IPS-15b (cell line): Measurements from ENCODE around the gene CYP2C9.

Experiments
- H3K27me3 ChIP-seq: one replicate; pipeline ENCODE4 v1.6.1; 2013; ENCODE audit warnings: low read length; ENCODE audit not compliant: control insufficient read depth, insufficient read depth
- H3K36me3 ChIP-seq: one replicate; pipeline ENCODE4 v1.6.1; 2013; ENCODE audit warnings: low read length; ENCODE audit not compliant: control insufficient read depth, insufficient read depth
- H3K4me1 ChIP-seq: one replicate; pipeline ENCODE4 v1.6.1; 2013; ENCODE audit warnings: mild to moderate bottlenecking, low read length; ENCODE audit not compliant: control insufficient read depth, insufficient read depth
- H3K4me3 ChIP-seq: one replicate; pipeline ENCODE4 v1.5.1; 2013; ENCODE audit warnings: low read depth, low read length
- H3K9ac ChIP-seq: one replicate; pipeline ENCODE4 v1.6.1; 2013; ENCODE audit warnings: low read depth, mild to moderate bottlenecking, low read length
- H3K9me3 ChIP-seq: one replicate; pipeline ENCODE4 v1.6.1; 2013; ENCODE audit warnings: mild to moderate bottlenecking, low read length; ENCODE audit not compliant: control insufficient read depth, insufficient read depth

Gene CYP2C9

GRCh38 chr10:94983555-94983954 lies 45.1 kb downstream of the CYP2C9 start:
- no peaks in the 10 kb centered on the region for H3K27me3 ChIP-seq
- H3K9me3 ChIP-seq: no peaks in the 10 kb centered on the region
- no peak overlapping the region for H3K9ac ChIP-seq
- H3K36me3 ChIP-seq: no peaks in the 10 kb centered on the region
- no peak overlapping the region for H3K4me3 ChIP-seq
- no peaks in the 10 kb centered on the region for H3K4me1 ChIP-seq

DNA sequence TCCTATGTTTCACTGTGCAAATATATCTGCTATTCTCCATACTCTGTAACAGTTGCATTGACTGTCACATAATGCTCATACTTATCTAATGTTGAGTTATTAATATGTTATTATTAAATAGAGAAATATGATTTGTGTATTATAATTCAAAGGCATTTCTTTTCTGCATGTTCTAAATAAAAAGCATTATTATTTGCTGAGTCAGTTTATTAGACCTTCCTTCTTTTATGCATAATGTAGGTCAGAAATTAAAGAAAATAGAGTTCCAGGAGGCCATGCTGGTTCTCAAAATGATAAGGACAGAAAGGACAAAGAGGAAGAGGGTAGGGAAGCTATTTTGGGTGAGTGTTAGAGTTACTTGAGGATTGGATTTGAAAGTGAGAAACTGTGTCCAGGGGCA lies 50.7 kb downstream of the CYP2C9 start:
- H3K27me3 ChIP-seq: no peaks in the 10 kb centered on the region
- H3K9ac ChIP-seq: no peak overlapping the region
- H3K4me3 ChIP-seq: no peak overlapping the region
- peaks cover 13% of the 10 kb centered on the region for H3K9me3 ChIP-seq
- no peaks in the 10 kb centered on the region for H3K36me3 ChIP-seq
- H3K4me1 ChIP-seq: no peaks in the 10 kb centered on the region

DNA sequence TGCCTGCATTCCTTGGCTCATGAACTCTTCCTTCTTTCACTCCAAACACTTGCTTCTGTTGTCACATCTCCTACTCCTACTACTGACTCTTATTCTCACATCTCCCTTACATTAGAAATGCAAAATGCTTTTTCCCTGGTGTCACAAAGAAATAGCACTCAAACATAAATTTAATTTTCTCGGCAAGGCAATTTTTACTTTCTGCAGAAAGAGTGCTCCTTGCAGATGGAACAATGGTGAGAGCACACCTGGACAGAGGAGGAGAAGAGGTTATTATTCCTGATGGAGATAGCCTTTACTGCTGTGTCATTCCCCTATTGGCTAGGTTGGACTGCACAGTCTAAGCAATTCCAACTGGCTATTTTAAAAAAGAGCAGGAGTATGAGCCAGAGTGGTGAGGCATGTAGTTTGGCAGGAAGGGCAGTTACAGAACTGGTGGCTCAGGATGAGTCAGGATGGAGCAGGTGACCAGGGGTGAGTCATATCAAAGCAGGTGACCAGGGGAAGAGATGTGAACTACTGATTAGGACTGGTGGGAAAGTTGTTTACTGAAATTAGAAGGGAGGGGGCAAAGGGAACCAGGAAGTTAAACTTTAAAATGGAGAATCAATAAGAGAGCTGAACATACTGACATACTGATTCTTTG lies 52.9 kb downstream of the CYP2C9 start:
- Histone ChIP-seq H3K9ac (no peak overlapping the region), H3K4me3 (no peak overlapping the region)

GRCh38 chr10:94992811-94993210 lies 54.4 kb downstream of the CYP2C9 start:
- H3K36me3 ChIP-seq: no peaks in the 10 kb centered on the region
- no peak overlapping the region for H3K4me3 ChIP-seq
- peaks cover 13% of the 10 kb centered on the region for H3K9me3 ChIP-seq
- H3K27me3 ChIP-seq: no peaks in the 10 kb centered on the region
- peaks cover 11% of the 10 kb centered on the region for H3K4me1 ChIP-seq
- no peak overlapping the region for H3K9ac ChIP-seq

More for the DNA sequence above, 52.9 kb downstream of the CYP2C9 start:
- Histone ChIP-seq H3K4me1 (no peaks in the 10 kb centered on the region), H3K9me3 (peaks cover 13% of the 10 kb centered on the region), H3K27me3 (no peaks in the 10 kb centered on the region), H3K36me3 (no peaks in the 10 kb centered on the region)

GRCh38 chr10:94997741-94998174 lies 59.3 kb downstream of the CYP2C9 start:
- Histone ChIP-seq H3K9ac (no peak overlapping the region), H3K4me1 (peaks cover 11% of the 10 kb centered on the region), H3K36me3 (no peaks in the 10 kb centered on the region), H3K4me3 (peak overlapping the region; percentile 30), H3K9me3 (no peaks in the 10 kb centered on the region), H3K27me3 (no peaks in the 10 kb centered on the region)

DNA sequence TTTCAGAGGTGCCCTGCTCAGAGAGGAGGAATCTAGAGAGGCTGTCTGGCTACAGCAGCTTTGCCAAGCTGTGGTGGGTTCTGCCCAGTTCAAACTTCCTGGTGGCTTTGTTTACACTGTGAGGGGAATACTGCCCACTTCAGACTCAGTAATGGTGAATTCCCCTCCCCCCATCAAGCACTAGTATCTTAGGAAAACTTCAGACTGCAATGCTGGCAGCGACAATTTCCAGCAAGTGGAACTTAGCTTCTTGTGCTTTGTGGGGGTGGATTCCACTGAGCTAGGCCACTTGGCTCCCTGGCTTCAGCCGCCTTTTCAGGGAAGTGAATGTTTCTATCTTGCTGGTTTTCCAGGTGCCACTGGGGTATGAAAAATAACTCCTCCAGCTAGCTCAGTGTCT lies 88.0 kb downstream of the CYP2C9 start:
- Histone ChIP-seq H3K9me3 (no peaks in the 10 kb centered on the region), H3K4me3 (no peak overlapping the region), H3K36me3 (no peaks in the 10 kb centered on the region), H3K9ac (no peak overlapping the region), H3K4me1 (no peaks in the 10 kb centered on the region), H3K27me3 (no peaks in the 10 kb centered on the region)

- H3K4me1 ChIP-seq: no peaks in the 10 kb centered on the region
- no peak overlapping the region for H3K4me3 ChIP-seq
- no peak overlapping the region for H3K9ac ChIP-seq
- no peaks in the 10 kb centered on the region for H3K36me3 ChIP-seq
- H3K9me3 ChIP-seq: no peaks in the 10 kb centered on the region
- no peaks in the 10 kb centered on the region for H3K27me3 ChIP-seq
Observed at GRCh38 chr10:95031656-95032055, 93.2 kb downstream of the CYP2C9 start.

DNA sequence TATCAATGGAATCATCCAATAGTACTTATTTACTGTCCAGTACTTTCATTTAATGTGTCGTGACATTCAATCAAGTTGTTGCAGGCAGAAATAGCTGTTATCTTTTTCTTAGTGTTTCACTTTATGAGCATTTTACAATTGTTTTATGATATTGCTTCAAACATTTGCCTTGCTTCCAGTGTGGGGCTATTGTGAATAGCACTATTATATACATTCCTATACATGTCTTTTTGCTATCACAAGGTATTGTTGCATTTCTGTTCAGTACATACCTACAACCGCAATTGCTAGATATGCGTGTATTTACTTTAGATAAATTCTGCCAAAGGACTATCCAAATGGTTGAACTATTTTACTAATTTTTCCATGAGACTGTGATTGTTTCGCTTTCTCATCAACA lies 95.9 kb downstream of the CYP2C9 start:
- Histone ChIP-seq H3K36me3 (no peaks in the 10 kb centered on the region), H3K9ac (no peak overlapping the region), H3K27me3 (no peaks in the 10 kb centered on the region), H3K9me3 (no peaks in the 10 kb centered on the region), H3K4me1 (no peaks in the 10 kb centered on the region), H3K4me3 (no peak overlapping the region)

- no peaks in the 10 kb centered on the region for H3K27me3 ChIP-seq
- no peak overlapping the region for H3K9ac ChIP-seq
- no peaks in the 10 kb centered on the region for H3K4me1 ChIP-seq
- H3K4me3 ChIP-seq: no peak overlapping the region
- H3K36me3 ChIP-seq: no peaks in the 10 kb centered on the region
- no peaks in the 10 kb centered on the region for H3K9me3 ChIP-seq
Observed at GRCh38 chr10:95035332-95036295, 97.2 kb downstream of the CYP2C9 start.

DNA sequence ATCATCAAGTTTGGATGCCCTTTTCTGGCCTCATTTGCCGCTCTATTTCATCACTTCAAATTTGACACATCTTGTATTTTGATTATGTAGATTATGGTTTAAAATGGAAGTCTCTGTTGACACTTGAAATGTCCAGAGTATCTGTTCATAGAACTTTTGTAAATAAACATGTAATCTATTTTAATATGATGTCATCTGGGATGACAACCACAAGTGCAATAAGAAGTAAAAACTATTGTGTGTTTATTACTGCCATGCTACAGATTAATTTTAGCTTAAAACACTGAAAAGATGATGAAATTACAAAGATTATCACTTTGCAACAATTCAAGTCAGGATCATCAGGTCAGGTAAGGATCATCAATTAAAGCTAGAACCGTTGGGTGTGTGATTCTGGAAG lies 100.8 kb downstream of the CYP2C9 start:
- Histone ChIP-seq H3K9ac (no peak overlapping the region), H3K4me3 (no peak overlapping the region), H3K4me1 (no peaks in the 10 kb centered on the region), H3K9me3 (no peaks in the 10 kb centered on the region), H3K27me3 (no peaks in the 10 kb centered on the region), H3K36me3 (no peaks in the 10 kb centered on the region)
